HG02678 (cell line): ENCODE data around the gene OR2D2.
"Not testable (repeated sequence)": the region's sequence is repeated elsewhere in the genome, so short reads cannot be mapped to it uniquely, and the experiment has no call there.

Source experiments
- ATAC-seq: cut with Tn5 transposase; IDR thresholded peaks from one replicate; pipeline ENCODE4 v1.9.1; 2021; ENCODE audit warnings: mild to moderate bottlenecking, moderate library complexity; ENCODE audit not compliant: unreplicated experiment

OR2D2 gene, protein sequence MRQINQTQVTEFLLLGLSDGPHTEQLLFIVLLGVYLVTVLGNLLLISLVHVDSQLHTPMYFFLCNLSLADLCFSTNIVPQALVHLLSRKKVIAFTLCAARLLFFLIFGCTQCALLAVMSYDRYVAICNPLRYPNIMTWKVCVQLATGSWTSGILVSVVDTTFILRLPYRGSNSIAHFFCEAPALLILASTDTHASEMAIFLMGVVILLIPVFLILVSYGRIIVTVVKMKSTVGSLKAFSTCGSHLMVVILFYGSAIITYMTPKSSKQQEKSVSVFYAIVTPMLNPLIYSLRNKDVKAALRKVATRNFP

DNA sequence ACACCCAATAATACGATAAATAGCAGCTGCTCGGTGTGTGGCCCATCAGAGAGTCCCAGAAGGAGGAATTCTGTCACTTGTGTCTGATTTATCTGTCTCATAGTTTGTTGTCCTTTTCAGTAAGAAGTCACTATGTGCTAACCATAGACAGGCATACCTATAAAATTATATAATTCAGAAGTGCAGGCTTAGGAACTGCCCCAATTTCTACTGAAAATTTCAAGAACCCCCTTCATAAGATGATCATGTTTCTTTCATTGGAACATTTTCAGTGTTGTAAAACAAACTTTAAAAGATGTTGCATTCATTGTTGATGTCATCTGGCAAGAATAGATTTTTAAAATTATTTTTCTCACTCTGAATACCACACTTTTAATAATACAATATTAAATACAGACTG lies at the start of gene OR2D2:
OR2D2 (minus strand) TSS at position 101 of the 400 bp plus-strand sequence; CDS start at position 101, 0 bp downstream.
- ATAC-seq = no peak

DNA sequence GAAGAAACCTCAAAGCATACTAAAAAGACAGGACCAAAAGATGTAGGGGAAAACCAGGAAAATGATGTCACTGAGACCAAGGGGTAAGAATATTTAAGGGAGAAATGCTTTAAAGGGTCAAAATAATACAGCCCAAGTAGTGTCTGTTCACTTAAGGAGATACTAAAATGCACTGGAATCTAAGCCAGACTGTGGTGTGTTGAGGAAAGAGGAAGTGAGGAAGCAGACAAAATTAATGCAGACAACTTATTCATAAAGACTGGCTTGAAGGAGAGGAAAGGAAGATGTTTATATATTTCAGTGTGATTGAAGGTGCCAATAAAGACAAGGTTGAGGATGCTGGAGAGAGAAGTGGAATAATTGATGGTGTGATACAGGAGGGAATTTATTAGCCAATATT lies 49.7 kb upstream of the OR2D2 start:
- ATAC-seq = no peak

DNA sequence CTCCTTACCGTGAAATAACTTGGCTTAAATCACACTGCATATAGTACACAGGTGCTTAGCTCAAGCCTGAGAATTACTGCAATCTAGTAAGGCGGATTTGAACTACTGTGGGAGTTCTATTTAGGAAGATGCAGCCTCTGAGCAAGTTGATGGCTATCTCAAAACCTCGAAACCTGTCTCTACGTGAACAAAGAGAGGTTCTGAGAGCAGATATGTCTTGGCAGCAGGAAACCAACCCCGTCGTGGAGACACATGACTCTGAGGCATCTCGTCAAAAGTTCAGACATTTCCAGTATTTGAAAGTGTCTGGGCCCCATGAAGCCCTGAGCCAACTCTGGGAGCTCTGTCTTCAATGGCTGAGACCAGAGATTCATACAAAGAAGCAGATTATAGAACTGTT lies 39.8 kb upstream of the OR2D2 start:
- ATAC-seq = no peak

DNA sequence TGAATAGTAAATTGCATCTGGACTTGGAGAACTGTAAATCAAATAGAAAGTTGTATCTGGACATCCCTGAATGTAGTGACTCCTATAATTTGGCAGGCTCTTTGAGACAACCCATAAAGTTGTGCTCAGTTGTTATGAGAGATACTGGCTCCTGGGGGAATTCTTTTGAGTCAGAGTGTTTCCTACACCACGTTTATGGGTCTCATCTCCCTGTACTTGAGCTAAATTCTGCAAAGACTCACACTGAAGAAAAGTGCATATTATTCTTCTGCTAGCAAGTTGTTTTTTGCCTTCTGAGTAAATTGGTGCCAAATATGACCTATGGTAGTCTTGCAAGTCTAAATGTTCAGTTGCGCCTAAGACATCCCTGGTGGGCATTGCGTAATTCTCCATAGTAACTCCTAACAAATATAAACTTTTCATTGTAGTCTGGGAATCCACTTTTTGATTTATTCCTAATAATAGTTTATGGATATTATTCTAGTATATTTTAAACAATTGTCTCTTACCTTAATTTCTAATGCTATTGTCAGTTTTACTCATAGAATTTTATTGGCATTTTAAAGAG lies 38.9 kb upstream of the OR2D2 start:
- ATAC-seq = no peak

DNA sequence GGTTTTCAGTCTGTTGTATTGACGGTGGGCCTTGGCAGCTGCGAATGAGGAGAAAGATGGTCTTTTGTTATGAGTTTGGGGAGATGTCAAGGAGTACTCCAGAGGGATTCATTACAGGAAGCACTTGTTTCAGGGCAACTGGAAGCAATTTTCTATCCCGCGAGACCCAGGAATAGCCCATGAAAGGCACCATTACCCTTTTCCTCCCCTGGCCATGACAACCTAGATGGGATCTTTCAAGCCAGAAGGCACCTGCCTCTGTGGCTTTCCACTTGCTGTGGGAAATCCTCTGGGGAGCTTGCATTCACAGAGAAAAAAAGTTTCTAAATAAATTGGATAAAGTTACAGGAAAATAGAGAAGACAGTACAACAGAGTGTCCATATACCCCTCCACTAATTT lies 36.6 kb upstream of the OR2D2 start:
- no peak for ATAC-seq

DNA sequence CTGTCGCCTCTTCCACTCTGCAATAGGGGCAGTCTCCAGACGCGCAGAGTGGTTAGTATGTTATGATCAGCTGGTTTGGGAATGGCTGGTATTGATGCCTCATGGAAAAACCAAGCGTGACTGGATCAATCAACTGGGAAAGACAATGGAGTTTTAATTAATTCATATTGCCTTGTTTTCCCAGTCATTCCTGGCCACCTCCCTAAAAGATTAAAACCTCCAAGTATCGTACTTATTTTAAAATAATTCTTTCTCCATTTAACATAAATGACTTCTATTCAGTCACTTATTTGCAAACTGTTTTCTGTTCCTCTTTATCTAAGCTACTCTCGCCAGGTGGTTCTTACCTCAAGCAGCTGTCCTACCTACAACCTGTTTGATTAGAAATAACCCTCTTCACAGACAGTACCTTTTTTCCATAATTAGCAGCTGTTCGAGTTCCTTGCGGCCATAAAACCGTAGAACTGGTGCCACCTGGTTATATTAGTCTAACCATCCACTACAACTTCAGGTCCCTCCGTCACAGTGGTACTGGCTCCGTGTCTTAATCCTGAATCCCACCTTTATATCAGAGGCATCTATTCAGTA lies 34.8 kb upstream of the OR2D2 start:
- ATAC-seq = peak; percentile 71

GRCh38 chr11:6926208-6927029 lies 34.1 kb upstream of the OR2D2 start, which contains the start of gene ZNF215:
ZNF215 (plus strand) TSS chr11:6926426; CDS start chr11:6932273, 5,847 bp downstream.
- ATAC-seq = peak; percentile 67

DNA sequence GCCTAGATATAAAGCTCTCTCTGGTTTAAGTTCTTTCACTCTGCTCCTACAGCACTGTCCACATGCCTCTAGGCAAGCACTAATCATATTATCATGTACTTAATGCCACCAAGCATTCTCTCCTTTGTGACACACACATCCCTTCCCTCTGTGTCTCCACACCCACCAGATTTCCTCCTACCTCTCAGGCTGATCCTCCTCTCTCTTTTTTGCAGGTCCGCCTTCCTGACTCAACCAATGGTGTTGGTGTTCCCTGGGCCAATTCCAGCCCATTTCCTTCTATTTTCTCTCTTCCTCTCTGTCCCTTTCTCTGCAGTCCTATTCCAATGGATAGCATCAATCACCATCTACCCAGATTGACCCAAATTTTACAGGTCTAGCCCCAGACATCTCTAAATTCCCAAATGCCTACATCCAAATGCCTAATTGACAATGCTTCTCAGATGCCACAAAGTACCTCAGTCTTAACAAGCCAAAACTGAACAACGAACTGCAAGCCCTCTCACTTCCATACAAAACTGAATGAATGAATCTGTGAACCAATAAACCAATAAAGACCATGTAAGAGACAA lies 33.4 kb upstream of the OR2D2 start:
- ATAC-seq = peak; percentile 11

GRCh38 chr11:6925007-6925577 lies 32.8 kb upstream of the OR2D2 start:
- ATAC-seq = no peak

GRCh38 chr11:6920702-6921101 lies 28.4 kb upstream of the OR2D2 start, which contains the start of gene OR2D3:
OR2D3 (plus strand) TSS chr11:6921002; CDS start chr11:6921002, 0 bp downstream.
- ATAC-seq = no peak

DNA sequence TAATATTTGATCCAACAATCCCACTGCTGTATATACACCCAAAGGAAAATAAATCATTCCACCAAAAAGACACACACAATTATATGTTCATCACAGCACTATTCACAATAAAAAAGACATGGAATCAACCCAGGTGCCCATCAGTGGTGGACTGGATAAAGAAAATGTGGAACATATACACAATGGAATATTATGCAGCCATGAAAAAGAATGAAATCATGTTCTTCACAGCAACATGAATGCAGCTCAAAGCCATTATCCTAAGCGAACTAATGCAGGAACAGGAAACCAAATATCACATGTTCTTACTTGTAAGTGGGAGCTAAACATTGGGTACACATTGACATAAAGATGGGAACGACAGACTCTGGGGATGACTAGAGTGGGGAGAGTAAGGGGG lies 27.4 kb upstream of the OR2D2 start:
- no peak for ATAC-seq

- no peak for ATAC-seq
Observed at GRCh38 chr11:6911948-6912347, 19.6 kb upstream of the OR2D2 start.

GRCh38 chr11:6911378-6911777 lies 19.1 kb upstream of the OR2D2 start:
- no peak for ATAC-seq

DNA sequence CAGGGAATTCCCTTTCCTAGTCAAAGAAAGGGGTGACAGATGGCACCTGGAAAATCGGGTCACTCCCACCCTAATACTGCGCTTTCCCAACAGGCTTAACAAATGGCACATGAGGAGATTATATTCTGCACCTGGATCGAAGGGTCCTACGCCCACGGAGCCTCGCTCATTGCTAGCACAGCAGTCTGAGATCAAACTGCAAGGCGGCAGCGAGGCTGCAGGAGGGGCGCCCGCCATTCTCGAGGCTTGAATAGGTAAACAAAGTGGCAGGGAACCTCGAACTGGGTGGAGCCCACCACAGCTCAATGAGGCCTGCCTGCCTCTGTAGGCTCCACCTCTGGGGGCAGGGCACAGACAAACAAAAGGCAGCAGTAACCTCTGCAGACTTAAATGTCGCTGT lies 12.5 kb upstream of the OR2D2 start:
- ATAC-seq = not testable (repeated sequence)

GRCh38 chr11:6900327-6900999 lies 8.2 kb upstream of the OR2D2 start:
- no peak for ATAC-seq

GRCh38 chr11:6898911-6899310 lies 6.6 kb upstream of the OR2D2 start:
- ATAC-seq = no peak

DNA sequence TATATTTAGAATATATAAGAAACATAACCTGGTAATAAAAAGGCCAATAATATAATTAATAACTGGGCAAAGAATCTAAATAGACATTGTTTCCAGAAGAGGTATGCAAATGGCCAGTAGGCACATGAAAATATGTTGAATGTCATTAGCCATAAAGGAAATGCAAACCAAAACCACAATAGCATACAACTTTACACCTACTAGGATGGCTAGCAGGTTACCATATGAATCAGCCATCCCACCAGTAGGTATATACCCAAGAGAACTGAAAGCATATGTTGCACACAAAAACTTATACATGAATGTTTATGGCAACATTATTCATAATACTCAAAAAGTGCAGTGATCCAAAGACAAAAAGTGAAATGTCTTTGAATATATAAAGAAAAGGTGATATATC lies 2.7 kb upstream of the OR2D2 start:
- ATAC-seq = peak; percentile 93

- ATAC-seq = no peak
Observed at GRCh38 chr11:6894097-6894496, 1.8 kb upstream of the OR2D2 start.

- ATAC-seq = no peak
Observed at GRCh38 chr11:6889835-6890234, 2.5 kb downstream of the OR2D2 start.

DNA sequence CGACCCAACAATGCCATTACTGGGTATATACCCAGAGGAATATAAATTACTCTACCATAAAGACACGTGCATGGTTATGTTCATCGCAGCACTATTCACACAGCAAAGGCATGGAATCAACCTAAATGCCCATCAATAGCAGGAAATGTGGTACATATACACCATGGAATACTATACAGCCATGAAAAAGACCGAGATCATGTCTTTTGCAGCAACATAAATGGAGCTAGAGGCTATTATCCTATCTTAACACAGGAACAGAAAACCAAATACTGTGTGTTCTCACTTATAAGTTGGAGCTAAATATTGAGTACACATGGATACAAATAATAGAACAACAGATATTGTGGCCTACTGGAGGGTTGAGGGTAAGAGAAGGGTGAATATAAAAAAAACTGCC lies 3.5 kb downstream of the OR2D2 start:
- no peak for ATAC-seq
